ENCODE data around the gene ZNF837. TPM values are rescaled to one million over a fixed set of nuclear protein-coding genes. Genes with fewer than 3 reads are reported as not detected.
A peak's percentile ranks its signal among the peaks of the same experiment; 100 is the strongest.

ZNF837 gene
- total and polyA plus RNA-seq, 2 of the 13 experiments (the other 11 are each of a cell fraction or from before 2014, with no cell fraction given): 0.29 to 1.3 TPM

- TF ChIP-seq ZNF546 (CRISPR knock-in tag; conservative IDR thresholded peaks at IDR 0.05) (0 out of 2 replicates have a peak, but pooled peaks have one; percentile 45), ZNF101 (CRISPR knock-in tag; IDR thresholded peaks at IDR 0.05; ENCODE audit: borderline replicate concordance, low read depth) (no peak), AKAP8 (CRISPR knock-in tag; IDR thresholded peaks at IDR 0.05) (no peak), ZBTB7A (CRISPR knock-in tag; IDR thresholded peaks at IDR 0.05) (peak; percentile 79), TBL1XR1 (IDR thresholded peaks at IDR 0.05; ENCODE audit: borderline replicate concordance, low read length, partially characterized antibody) (peak; percentile 34), ZBTB42 (CRISPR knock-in tag; IDR thresholded peaks at IDR 0.05) (peak; percentile 60; the same call in 1 of the 2 replicates), ZNF782 (CRISPR knock-in tag; IDR thresholded peaks at IDR 0.05; ENCODE audit: borderline replicate concordance) (peak; percentile 62; the same call in 1 of the 2 replicates), HDAC6 (IDR thresholded peaks at IDR 0.05; ENCODE audit: low read depth, low read length) (no peak), ZBTB21 (CRISPR knock-in tag; IDR thresholded peaks at IDR 0.05) (0 out of 2 replicates have a peak, but pooled peaks have one; percentile 27), ZNF431 (CRISPR knock-in tag; IDR thresholded peaks at IDR 0.05; ENCODE audit: borderline replicate concordance, low read depth) (no peak), TARDBP (CRISPR knock-in tag; IDR thresholded peaks at IDR 0.05) (peak; percentile 90), FOXK1 (CRISPR knock-in tag; IDR thresholded peaks at IDR 0.05; ENCODE audit: borderline replicate concordance, low read depth) (peak; percentile 88; the same call in 1 of the 2 replicates), ZNF552 (CRISPR knock-in tag; IDR thresholded peaks at IDR 0.05; ENCODE audit: borderline replicate concordance) (no peak), ISX (CRISPR knock-in tag; conservative IDR thresholded peaks at IDR 0.05) (no peak), ZNF816 (CRISPR knock-in tag; IDR thresholded peaks at IDR 0.05; ENCODE audit: borderline replicate concordance) (0 out of 2 replicates have a peak, but pooled peaks have one; percentile 56), YY1 (IDR thresholded peaks at IDR 0.05; ENCODE audit: insufficient read depth, insufficient replicate concordance, low read depth, low read length) (peak; percentile 82), PLRG1 (conservative IDR thresholded peaks at IDR 0.05) (no peak), CENPBD1 (CRISPR knock-in tag; IDR thresholded peaks at IDR 0.05; ENCODE audit: borderline replicate concordance, low read depth) (peak; percentile 64; the same call in 1 of the 2 replicates), ZNF770 (CRISPR knock-in tag; IDR thresholded peaks at IDR 0.05) (0 out of 2 replicates have a peak, but pooled peaks have one; percentile 45), DZIP1 (CRISPR knock-in tag; IDR thresholded peaks at IDR 0.05) (peak; percentile 37; the same call in 1 of the 2 replicates), EP300 (IDR thresholded peaks at IDR 0.05; ENCODE audit: low read depth in 2 of 2, low read length in 2 of 2) (peak in 1 of 2 experiments; percentile 53; a peak in 1 of 4 replicates), EP300 (CRISPR knock-in tag; IDR thresholded peaks at IDR 0.05; ENCODE audit: borderline replicate concordance) (0 out of 2 replicates have a peak, but pooled peaks have one; percentile 15)
Measured at GRCh38 chr19:58380662-58381459, at the start of gene ZNF837 (continued).
